Common myeloid progenitor, CD34-positive (primary cell): ENCODE data around the gene SDR42E1.

ENCODE experiments used
- CTCF ChIA-PET: fragments of 350-600 bp; sonication (Branson Sonifier 250); formaldehyde crosslinking; loops from one replicate; lab custom pipeline; 2021; ENCODE audit warnings: antibody characterized with exemption; lab: Charles Lee
- POLR2A ChIA-PET: fragments of 350-600 bp; sonication (Branson Sonifier 250); formaldehyde crosslinking; loops from one replicate; lab custom pipeline; 2021; ENCODE audit warnings: antibody characterized with exemption; lab: Charles Lee
- DNase-seq, 3 donors: peaks; one replicate each; pipeline versions ENCODE4 v3.0.0 to v3.0.0-alpha.2; 2013
- H3K27ac ChIP-seq, 2 experiments: 1 replicate in 1 of 2; 2 replicates in 1 of 2; pipeline ENCODE4 v1.7.0; 2013; ENCODE audit warnings: inconsistent platforms in 2 of 2, low read length in 2 of 2, mild to moderate bottlenecking in 2 of 2, low read depth in 1 of 2, moderate library complexity in 1 of 2; ENCODE audit not compliant: severe bottlenecking in 2 of 2, insufficient read depth in 1 of 2, poor library complexity in 1 of 2
- H3K27me3 ChIP-seq, 5 experiments: replicated peaks in 2 of 5; 1 replicate in 3 of 5; 2 replicates in 2 of 5; pipeline versions ENCODE4 v1.6.1 to v1.7.0; 2013; ENCODE audit warnings: low read length in 4 of 5, mild to moderate bottlenecking in 2 of 5, moderate library complexity in 2 of 5, inconsistent platforms in 1 of 5; ENCODE audit not compliant: insufficient read depth in 5 of 5, control insufficient read depth in 4 of 5
- H3K36me3 ChIP-seq, 4 experiments: 1 replicate in 2 of 4; 2 replicates in 2 of 4; pipeline versions ENCODE4 v1.6.1 to v1.7.0; 2013; ENCODE audit warnings: low read length in 3 of 4, control low read depth in 1 of 4, mild to moderate bottlenecking in 1 of 4; ENCODE audit not compliant: control insufficient read depth in 4 of 4, insufficient read depth in 4 of 4
- H3K4me1 ChIP-seq, 4 experiments: 1 replicate in 3 of 4; 2 replicates in 1 of 4; pipeline versions ENCODE4 v1.6.1 to v1.7.1; 2013; ENCODE audit warnings: low read length in 3 of 4, mild to moderate bottlenecking in 3 of 4, control low read depth in 1 of 4, inconsistent platforms in 1 of 4, moderate library complexity in 1 of 4; ENCODE audit not compliant: control insufficient read depth in 4 of 4, insufficient read depth in 4 of 4; ENCODE audit errors: control extremely low read depth in 1 of 4
- H3K4me3 ChIP-seq, 7 experiments: 1 replicate in 4 of 7; 2 replicates in 3 of 7; pipeline versions ENCODE4 v1.5.1 to v1.7.0; 2013; ENCODE audit warnings: mild to moderate bottlenecking in 7 of 7, low read length in 6 of 7, moderate library complexity in 6 of 7, inconsistent platforms in 2 of 7, low read depth in 2 of 7, control low read depth in 1 of 7; ENCODE audit not compliant: insufficient read depth in 4 of 7, control insufficient read depth in 1 of 7; ENCODE audit errors: extremely low read depth in 1 of 7
- H3K9me3 ChIP-seq, 5 experiments: 1 replicate in 4 of 5; 2 replicates in 1 of 5; pipeline versions ENCODE4 v1.6.1 to v1.7.1; 2013; ENCODE audit warnings: low read length in 4 of 5, mild to moderate bottlenecking in 2 of 5, inconsistent platforms in 1 of 5, low read depth in 1 of 5, moderate library complexity in 1 of 5; ENCODE audit not compliant: control insufficient read depth in 4 of 5, insufficient read depth in 2 of 5; ENCODE audit errors: control extremely low read depth in 1 of 5
- WGBS: methylation state at CpG from one replicate; pipeline ENCODE4 v1.1.5; 2013; ENCODE audit not compliant: insufficient coverage; 5-methylcytosine and 5-hydroxymethylcytosine counted together

SDR42E1 gene

DNA sequence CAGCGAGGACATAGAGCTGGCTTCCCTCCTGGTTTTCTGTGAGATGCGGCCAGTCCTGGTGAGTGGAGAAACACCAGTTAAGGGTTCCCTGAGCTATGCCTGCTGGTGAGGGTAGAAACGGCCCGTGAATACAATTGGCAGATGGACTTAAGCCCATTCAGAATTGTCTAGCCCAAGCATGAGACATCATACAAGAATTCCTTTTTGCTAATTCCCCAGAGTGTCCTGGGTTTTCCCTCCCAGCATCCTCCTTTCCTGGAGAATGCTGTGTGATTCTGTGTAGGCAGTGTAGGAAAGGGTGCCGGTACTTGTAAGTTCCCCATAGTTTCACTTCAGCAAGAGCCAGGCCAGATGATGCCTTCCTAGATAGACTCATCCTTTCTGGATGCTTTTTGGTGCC is 65.1 kb downstream of the SDR42E1 start:
- Histone ChIP-seq H3K4me1 (no peaks in the 10 kb centered on the region), H3K27me3 (no peaks in the 10 kb centered on the region), H3K4me3 (no peak overlapping the region), H3K27ac (no peak overlapping the region), H3K9me3 (peaks cover 0 to 9% (median 4%) of the 10 kb centered on the region in 5 experiments), H3K36me3 (peaks cover 33 to 88% (median 55%) of the 10 kb centered on the region in 4 experiments)
- no peak for DNase-seq
- ChIA-PET POLR2A (no interaction called here), CTCF (interaction anchor here (2.0 kb wide), 1 partner anchor 9 kb away, joined by 6 read pairs; no protein-coding TSS in a partner anchor)
- 100% methylated on average over 4 of the region's 5 CpGs for WGBS

DNA sequence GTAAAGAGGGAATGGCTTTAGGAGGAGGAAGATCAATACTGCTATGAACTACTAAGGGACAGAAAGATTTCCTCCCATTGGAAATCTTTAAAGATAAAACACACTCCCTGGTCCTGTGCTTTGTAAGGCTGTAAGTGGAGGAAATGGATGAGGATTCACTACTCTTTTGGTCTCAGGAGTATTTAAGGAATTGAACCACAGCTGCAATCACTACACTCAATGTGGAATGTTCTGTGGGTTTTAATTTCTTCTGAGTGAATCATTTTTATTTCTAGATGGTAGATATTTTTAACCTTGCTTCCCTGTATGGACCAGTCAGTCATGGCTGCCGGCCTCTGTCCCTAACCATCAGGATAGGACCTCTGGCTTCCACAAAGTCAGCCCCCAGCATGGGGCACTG is 65.6 kb downstream of the SDR42E1 start:
- no peak for DNase-seq
- Histone ChIP-seq H3K27me3 (no peaks in the 10 kb centered on the region), H3K27ac (no peak overlapping the region), H3K4me3 (no peak overlapping the region), H3K4me1 (no peaks in the 10 kb centered on the region), H3K36me3 (peaks cover 28 to 82% (median 53%) of the 10 kb centered on the region in 4 experiments), H3K9me3 (peaks cover 0 to 5% (median 0%) of the 10 kb centered on the region in 5 experiments)
- ChIA-PET POLR2A (no interaction called here), CTCF (interaction anchor here (2.0 kb wide), 1 partner anchor 10 kb away, joined by 6 read pairs; no protein-coding TSS in a partner anchor)
- 100% methylated on average over 1 of the region's 1 CpG for WGBS

DNA sequence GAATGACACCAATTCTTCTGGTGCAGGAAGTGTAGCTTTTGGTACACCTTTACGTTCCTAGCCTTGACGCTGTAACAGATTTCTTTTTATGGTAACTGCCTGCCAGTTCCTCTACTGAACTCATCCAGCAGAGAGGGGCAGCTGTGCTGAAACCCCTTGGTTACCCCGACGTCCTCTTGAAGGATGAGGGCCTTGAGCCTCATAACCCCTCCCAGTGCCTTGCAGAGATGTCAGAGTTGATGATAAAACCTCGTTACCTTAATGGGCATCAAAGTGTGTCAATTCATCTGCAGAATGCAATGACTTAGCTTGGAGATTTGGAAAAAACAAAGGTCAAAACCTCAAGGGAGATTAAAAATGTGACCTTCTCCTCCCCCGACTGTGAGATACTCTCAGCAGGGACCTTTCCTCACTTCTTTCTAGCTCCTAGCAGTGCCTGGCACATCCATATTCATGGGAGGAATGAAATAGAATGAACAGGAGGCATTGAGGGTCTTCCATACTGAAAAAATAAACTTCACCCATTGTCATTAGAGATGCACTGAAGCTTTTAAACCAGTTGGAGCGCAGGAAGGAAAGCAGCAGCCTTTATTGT is 69.2 kb downstream of the SDR42E1 start:
- no peak for DNase-seq
- Histone ChIP-seq H3K27me3 (no peaks in the 10 kb centered on the region), H3K36me3 (peaks cover 29 to 73% (median 54%) of the 10 kb centered on the region in 4 experiments), H3K9me3 (no peaks in the 10 kb centered on the region), H3K27ac (no peak overlapping the region), H3K4me1 (no peaks in the 10 kb centered on the region), H3K4me3 (no peak overlapping the region)
- 98% methylated on average over 5 of the region's 7 CpGs for WGBS
- CTCF ChIA-PET: interaction anchor here (2.1 to 4.3 kb wide), 4 partner anchors 12 to 289 kb away, joined by 5 to 19 read pairs (median 16); no protein-coding TSS in a partner anchor
- POLR2A ChIA-PET: interaction anchor here (0.6 kb wide), 1 partner anchor 12 kb away, joined by 3 read pairs; no protein-coding TSS in a partner anchor

DNA sequence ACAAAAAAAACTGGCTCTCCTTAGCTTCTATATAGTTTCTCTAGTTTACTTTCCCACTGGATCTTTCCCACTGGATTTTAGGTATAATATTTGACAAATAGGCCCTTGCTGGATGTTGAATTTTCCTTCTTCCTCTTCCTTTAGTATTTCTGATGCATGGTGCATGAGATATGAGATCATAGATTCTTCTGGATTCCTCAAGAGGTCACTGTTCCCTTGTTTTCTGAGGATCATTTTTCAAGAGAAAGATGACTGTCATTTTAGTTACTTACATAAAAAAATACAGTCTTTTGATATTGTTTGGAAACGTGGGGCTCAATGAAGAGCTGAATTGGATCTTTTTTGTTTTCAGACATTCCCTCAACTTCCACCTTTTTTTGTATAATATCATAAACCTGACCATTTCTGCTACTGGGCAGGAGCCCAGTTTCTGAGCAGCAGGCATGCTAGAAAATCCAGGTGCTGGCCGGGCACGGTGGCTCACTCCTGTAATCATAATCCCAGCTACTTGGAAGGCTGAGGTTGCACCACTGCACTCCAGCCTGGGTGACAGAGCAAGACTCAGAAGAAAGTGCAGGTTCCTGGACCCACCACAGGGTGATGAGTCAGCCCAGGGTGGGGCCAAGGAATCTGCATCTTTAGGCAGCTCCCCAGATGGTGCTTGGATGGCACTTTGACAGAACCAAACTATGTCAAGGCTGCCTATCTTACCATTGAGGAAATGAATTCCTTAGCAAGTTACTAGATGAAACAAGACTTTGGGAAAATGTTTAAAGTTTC is 70.3 kb downstream of the SDR42E1 start:
- CTCF ChIA-PET: interaction anchor here (0.8 to 4.3 kb wide), 12 partner anchors 11 to 322 kb away, joined by 3 to 19 read pairs (median 3); no protein-coding TSS in a partner anchor
- peak; percentile 45 to 74 (median 74) for DNase-seq
- POLR2A ChIA-PET: no interaction called here
- no peaks in the 10 kb centered on the region for H3K27me3 ChIP-seq
- H3K4me3 ChIP-seq: no peak overlapping the region
- H3K4me1 ChIP-seq: no peaks in the 10 kb centered on the region
- H3K9me3 ChIP-seq: no peaks in the 10 kb centered on the region
- peaks cover 32 to 73% (median 54%) of the 10 kb centered on the region in 4 experiments for H3K36me3 ChIP-seq
- no peak overlapping the region for H3K27ac ChIP-seq
- 100% methylated on average over 2 of the region's 3 CpGs for WGBS

DNA sequence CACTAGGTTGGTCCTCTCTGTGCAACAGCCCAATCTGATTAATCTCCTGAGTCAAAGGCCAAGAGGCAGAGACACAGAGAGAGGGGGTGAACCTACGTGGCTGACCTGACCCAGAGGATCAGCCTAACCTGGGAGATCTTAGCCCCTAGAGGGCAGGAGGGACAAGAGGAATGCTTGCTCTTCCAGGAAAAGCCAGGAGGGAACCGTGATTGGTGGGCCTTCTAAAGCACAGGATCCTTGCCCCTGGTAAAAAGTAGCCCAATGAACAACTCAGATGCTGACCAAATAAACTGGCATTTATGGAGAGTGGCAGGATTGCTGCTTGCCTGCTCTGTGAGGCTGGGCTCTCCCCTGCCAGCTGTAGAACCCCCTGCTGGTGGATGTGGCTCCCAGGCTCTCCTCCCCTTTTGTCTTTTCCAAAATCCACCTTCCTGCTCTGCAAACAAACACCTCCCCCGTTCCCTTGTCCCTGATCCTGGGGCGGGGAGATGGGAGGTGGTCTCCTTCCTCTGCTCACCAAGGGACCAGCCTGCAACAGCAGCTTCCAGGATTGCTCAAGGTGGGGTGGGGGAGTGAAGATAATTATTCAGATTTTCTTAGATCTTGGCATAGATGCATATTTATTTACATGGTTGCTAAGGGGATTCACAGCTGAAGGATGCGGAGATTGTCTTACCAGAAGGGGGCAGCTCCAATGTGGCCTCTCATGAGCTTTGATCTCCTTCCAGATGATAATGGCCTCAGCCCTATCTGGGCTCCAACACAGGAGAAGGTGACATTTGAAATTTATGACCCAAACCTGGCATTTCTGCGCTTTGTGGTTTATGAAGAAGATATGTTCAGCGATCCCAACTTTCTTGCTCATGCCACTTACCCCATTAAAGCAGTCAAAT is 71.9 kb downstream of the SDR42E1 start:
- peak; percentile 14 to 59 (median 45) for DNase-seq
- H3K9me3 ChIP-seq: no peaks in the 10 kb centered on the region
- H3K36me3 ChIP-seq: peaks cover 31 to 77% (median 59%) of the 10 kb centered on the region in 4 experiments
- H3K4me1 ChIP-seq: no peaks in the 10 kb centered on the region
- H3K4me3 ChIP-seq: no peak overlapping the region
- peak overlapping the region; percentile 4 to 17 for H3K27ac ChIP-seq
- ChIA-PET CTCF (interaction anchor here (1.0 to 4.3 kb wide), 5 partner anchors 13 to 290 kb away, joined by 3 to 18 read pairs (median 5); no protein-coding TSS in a partner anchor), POLR2A (no interaction called here)
- H3K27me3 ChIP-seq: no peaks in the 10 kb centered on the region
- 93% methylated on average over 3 of the region's 7 CpGs for WGBS
